Measurements from ENCODE around the gene RMND5B. TPM values are rescaled to one million over a fixed set of nuclear protein-coding genes. Genes with fewer than 3 reads are reported as not detected.

RMND5B gene
- total RNA-seq, 1 experiment from 2014 or later: 30.3 TPM

DNA sequence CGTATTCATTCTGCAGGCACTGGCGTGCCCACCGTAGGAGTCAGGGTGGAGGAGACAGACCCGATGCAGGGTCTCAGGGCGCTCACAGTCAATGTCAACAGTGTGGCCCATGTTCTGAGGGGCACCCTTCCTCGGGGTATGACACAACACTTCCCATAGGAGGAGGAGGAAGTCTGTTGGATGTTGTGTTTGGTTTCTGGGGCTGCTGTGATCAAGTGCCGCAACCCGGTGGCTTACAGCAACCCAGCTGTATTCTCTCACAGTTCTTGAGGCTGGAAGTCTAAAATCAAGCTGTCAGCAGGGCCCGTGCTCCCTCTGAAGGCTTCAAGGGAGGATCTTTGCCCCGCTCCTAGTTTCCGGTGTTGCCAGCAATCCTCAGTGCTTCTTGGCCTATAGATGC lies 67.9 kb downstream of the RMND5B start:
- peaks cover under 1% of the 10 kb centered on the region; the same call in 1 of the 2 replicates for H3K79me2 ChIP-seq (ENCODE audit: low read depth)
- no peaks in the 10 kb centered on the region for H3K9me2 ChIP-seq (ENCODE audit: insufficient read depth)
- H3K4me1 ChIP-seq (replicated peaks; ENCODE audit: insufficient read depth): peaks cover 9% of the 10 kb centered on the region
- no peak for TF ChIP-seq EZH2 (IDR thresholded peaks at IDR 0.05; ENCODE audit: low read depth)
- TF ChIP-seq, protein P1, sequence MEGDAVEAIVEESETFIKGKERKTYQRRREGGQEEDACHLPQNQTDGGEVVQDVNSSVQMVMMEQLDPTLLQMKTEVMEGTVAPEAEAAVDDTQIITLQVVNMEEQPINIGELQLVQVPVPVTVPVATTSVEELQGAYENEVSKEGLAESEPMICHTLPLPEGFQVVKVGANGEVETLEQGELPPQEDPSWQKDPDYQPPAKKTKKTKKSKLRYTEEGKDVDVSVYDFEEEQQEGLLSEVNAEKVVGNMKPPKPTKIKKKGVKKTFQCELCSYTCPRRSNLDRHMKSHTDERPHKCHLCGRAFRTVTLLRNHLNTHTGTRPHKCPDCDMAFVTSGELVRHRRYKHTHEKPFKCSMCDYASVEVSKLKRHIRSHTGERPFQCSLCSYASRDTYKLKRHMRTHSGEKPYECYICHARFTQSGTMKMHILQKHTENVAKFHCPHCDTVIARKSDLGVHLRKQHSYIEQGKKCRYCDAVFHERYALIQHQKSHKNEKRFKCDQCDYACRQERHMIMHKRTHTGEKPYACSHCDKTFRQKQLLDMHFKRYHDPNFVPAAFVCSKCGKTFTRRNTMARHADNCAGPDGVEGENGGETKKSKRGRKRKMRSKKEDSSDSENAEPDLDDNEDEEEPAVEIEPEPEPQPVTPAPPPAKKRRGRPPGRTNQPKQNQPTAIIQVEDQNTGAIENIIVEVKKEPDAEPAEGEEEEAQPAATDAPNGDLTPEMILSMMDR (conservative IDR thresholded peaks at IDR 0.05): no peak
- no peak overlapping the region for H3K27ac ChIP-seq
- intact Hi-C loops (cut with micrococcal nuclease; ENCODE audit: unreplicated experiment): no loop called here
- no TSS peak for BruUV-seq (replicated peaks)
- no peaks in the 10 kb centered on the region for H3K36me3 ChIP-seq (ENCODE audit: low read depth)
- no peaks in the 10 kb centered on the region for H3K9me3 ChIP-seq (ENCODE audit: insufficient read depth, low read depth)
- no peak for DNase-seq
- POLR2A ChIA-PET (ENCODE audit: unreplicated experiment): no interaction called here
- H3K27me3 ChIP-seq (ENCODE audit: insufficient read depth, low read depth): peaks cover 14% of the 10 kb centered on the region
- H3K4me3 ChIP-seq: no peak overlapping the region
- CTCF ChIA-PET: no interaction called here
- no peaks in the 10 kb centered on the region for H4K20me1 ChIP-seq (ENCODE audit: insufficient read depth)
- peaks cover 16% of the 10 kb centered on the region; the same call in 1 of the 2 replicates for H3F3A ChIP-seq (ENCODE audit: insufficient read depth, low read depth)
- H2AFZ ChIP-seq: no peak overlapping the region
- no peak overlapping the region for H3K4me2 ChIP-seq

DNA sequence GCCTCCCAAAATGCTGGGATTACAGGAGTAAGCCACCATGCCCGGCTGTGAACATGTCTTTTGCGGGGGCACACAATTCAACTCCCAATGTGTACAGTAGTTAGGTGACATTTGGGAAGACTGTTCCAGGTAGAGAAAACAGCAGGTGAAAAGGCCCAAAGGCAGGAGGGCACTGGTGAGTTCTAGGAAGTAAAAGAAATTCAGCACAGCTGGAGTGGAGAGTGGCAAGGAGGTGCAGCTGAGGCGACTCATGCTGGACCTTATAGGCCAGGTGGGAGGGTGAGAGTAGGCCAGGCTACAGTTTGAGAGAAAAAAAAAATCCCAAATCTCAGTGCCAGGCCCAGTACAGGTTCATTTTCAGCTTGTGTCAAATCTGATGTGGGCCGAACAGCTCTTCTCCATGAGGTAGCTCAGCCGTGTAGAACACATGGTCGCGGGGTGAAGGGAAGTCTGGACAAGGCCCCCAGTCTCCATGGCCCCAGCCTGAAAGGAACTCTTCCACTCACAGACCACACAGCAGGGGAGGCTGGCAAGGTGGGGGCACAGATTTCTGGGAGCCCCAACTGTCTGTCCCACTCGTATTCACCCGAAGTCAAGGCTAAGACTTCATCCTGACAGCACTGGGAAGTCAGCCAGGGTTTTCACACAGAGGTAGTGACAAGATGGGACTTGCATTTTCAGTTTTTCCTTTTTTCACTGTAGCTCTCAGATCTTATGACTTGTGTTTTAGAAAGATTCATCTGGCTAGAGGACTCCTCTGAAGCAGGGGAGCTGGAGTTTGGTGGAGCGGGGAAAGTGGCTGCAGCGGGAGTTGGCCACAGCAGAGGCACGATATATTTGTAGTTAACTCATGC lies 69.0 kb downstream of the RMND5B start:
- BruUV-seq (replicated peaks): no TSS peak
- peaks cover 4% of the 10 kb centered on the region; the same call in 1 of the 2 replicates for H3K27me3 ChIP-seq (ENCODE audit: insufficient read depth, low read depth)
- H3K36me3 ChIP-seq (ENCODE audit: low read depth): no peaks in the 10 kb centered on the region
- POLR2A ChIA-PET (ENCODE audit: unreplicated experiment): no interaction called here
- H3K4me3 ChIP-seq: no peak overlapping the region
- H3K27ac ChIP-seq: no peak overlapping the region
- no peaks in the 10 kb centered on the region for H3K9me3 ChIP-seq (ENCODE audit: insufficient read depth, low read depth)
- no peaks in the 10 kb centered on the region for H4K20me1 ChIP-seq (ENCODE audit: insufficient read depth)
- TF ChIP-seq, protein P1 (conservative IDR thresholded peaks at IDR 0.05): no peak
- no peak for TF ChIP-seq EZH2 (IDR thresholded peaks at IDR 0.05; ENCODE audit: low read depth)
- intact Hi-C loops (cut with micrococcal nuclease; ENCODE audit: unreplicated experiment): loop anchor here (5.0 kb wide), 1 partner anchor 38 kb away; no protein-coding TSS in a partner anchor
- peaks cover 9% of the 10 kb centered on the region for H3K4me1 ChIP-seq (replicated peaks; ENCODE audit: insufficient read depth)
- peaks cover 10% of the 10 kb centered on the region; the same call in 1 of the 2 replicates for H3K79me2 ChIP-seq (ENCODE audit: low read depth)
- no peaks in the 10 kb centered on the region for H3K9me2 ChIP-seq (ENCODE audit: insufficient read depth)
- H2AFZ ChIP-seq: no peak overlapping the region
- CTCF ChIA-PET: no interaction called here
- peaks cover 16% of the 10 kb centered on the region; the same call in 1 of the 2 replicates for H3F3A ChIP-seq (ENCODE audit: insufficient read depth, low read depth)
- H3K4me2 ChIP-seq: no peak overlapping the region
- no peak for DNase-seq

Other genes with a start within 250 kb of the RMND5B start
- gene PROP1, start 134.8 kb upstream of the RMND5B start, total RNA-seq (2021): not detected in 2 replicates
- gene N4BP3, start 17.5 kb upstream of the RMND5B start, total RNA-seq (2021): 0.81 and 1.1 TPM in 2 replicates
- 221 and 229 TPM in 2 replicates for gene NHP2, start 22.9 kb downstream of the RMND5B start, total RNA-seq (2021)
- not detected in 2 replicates for gene GMCL2, start 56.4 kb downstream of the RMND5B start, total RNA-seq (2021)
- 171 and 193 TPM in 2 replicates for gene HNRNPAB, start 73.5 kb downstream of the RMND5B start, total RNA-seq (2021)
- gene PHYKPL, start 101.8 kb downstream of the RMND5B start, total RNA-seq (2021): 61.3 and 73.7 TPM in 2 replicates

Measured in PC-9 (cell line).